PC-3 (cell line): ENCODE results near the gene CTDSP1.

Experiments used
- EZH2 ChIP-seq: fragments of 300-600 bp; sonication (generic); IDR thresholded peaks from one replicate; pipeline ENCODE4 v1.6.1; 2017; ENCODE audit warnings: antibody characterized with exemption, mild to moderate bottlenecking, low read length; ENCODE audit not compliant: unreplicated experiment
- EZH2phosphoT487 ChIP-seq: fragments of 300-600 bp; sonication (generic); IDR thresholded peaks from 2 replicates; pipeline ENCODE4 v1.6.1; 2018; ENCODE audit warnings: mild to moderate bottlenecking, antibody characterized with exemption, low read length, borderline replicate concordance
- TF ChIP-seq, protein P1 (sequence below): fragments of 300-600 bp; sonication (generic); conservative IDR thresholded peaks from 2 replicates; pipeline ENCODE4 v1.5.1; 2017; ENCODE audit warnings: antibody characterized with exemption, low read depth, mild to moderate bottlenecking, low read length

DNA sequence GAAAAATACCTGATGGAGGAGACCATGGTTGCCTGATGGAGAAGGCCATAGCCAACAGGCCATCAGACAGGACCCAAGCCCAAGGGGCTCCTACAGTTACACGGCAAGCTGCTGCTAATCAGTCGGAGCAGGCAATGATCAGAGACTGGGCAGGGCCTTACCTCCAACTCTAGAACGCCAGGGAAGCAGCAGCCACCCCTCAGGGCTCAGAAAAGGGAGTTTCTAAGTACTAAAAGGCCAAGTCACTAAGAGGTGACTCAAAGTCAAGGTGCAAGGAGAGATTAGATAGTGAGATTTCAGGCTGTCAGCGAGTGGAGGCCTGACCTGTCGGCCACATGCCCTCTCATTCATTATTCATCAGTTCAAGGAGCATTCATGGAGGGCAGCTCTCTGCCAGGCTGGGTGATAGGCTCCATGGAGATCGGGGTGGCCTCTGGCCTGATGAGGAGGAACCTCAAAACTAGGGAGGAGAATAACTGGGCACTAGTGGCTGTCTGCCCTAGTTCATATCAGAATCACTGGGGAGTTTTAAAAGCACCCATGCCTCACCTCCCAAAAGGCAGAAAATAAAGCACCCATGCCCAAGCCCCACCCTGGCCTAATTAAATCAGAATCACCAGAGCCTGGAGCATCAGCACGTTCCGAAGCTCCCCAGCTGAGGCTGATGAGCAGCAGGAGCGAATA lies 22.9 kb downstream of the CTDSP1 start:
- TF ChIP-seq, protein P1, sequence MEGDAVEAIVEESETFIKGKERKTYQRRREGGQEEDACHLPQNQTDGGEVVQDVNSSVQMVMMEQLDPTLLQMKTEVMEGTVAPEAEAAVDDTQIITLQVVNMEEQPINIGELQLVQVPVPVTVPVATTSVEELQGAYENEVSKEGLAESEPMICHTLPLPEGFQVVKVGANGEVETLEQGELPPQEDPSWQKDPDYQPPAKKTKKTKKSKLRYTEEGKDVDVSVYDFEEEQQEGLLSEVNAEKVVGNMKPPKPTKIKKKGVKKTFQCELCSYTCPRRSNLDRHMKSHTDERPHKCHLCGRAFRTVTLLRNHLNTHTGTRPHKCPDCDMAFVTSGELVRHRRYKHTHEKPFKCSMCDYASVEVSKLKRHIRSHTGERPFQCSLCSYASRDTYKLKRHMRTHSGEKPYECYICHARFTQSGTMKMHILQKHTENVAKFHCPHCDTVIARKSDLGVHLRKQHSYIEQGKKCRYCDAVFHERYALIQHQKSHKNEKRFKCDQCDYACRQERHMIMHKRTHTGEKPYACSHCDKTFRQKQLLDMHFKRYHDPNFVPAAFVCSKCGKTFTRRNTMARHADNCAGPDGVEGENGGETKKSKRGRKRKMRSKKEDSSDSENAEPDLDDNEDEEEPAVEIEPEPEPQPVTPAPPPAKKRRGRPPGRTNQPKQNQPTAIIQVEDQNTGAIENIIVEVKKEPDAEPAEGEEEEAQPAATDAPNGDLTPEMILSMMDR, result no peak
- no peak for TF ChIP-seq EZH2
- no peak for TF ChIP-seq EZH2phosphoT487
